Panc1 (cell line): Measurements from ENCODE around the gene BTBD9. TPM values are rescaled to one million over a fixed set of nuclear protein-coding genes. Genes with fewer than 3 reads are reported as not detected.

Experiments
- ATAC-seq: fragments of 200-7000 bp; cut with Tn5 transposase; 2 replicates; pipeline ENCODE4 v1.9.1; 2020; ENCODE audit warnings: mild to moderate bottlenecking, moderate library complexity
- BruUV-seq: library from RNA; stranded (reverse); fragments of 400-500 nt; replicated peaks from 2 replicates; lab custom pipeline; 2021; lab: Mats Ljungman, UMichigan
- CTCF ChIA-PET: fragments of 300-600 bp; sonication (Branson Sonifier 250); formaldehyde crosslinking; loops from one replicate; lab custom pipeline; 2022; ENCODE audit warnings: antibody characterized with exemption; lab: Charles Lee
- POLR2A ChIA-PET: fragments of 300-600 bp; sonication (Branson Sonifier 250); formaldehyde crosslinking; loops from one replicate; lab custom pipeline; 2022; ENCODE audit warnings: antibody characterized with exemption; lab: Charles Lee
- DNase-seq: peaks from one replicate; pipeline ENCODE4 v3.0.0-alpha.2; 2010; ENCODE audit warnings: low read depth, low spot score
- H3K27ac ChIP-seq: 2 replicates; pipeline ENCODE4 v1.5.1; 2011; ENCODE audit warnings: mild to moderate bottlenecking, low read length, inconsistent platforms
- H3K27me3 ChIP-seq: fragments of 200-500 bp; sonication (Bioruptor generic); 2 replicates; pipeline ENCODE4 v1.6.0; 2014; ENCODE audit warnings: low read length, inconsistent platforms; ENCODE audit not compliant: control insufficient read depth, insufficient read depth
- H3K36me3 ChIP-seq: fragments of 200-500 bp; sonication (Bioruptor generic); 2 replicates; pipeline ENCODE4 v1.5.1; 2014; ENCODE audit warnings: inconsistent platforms, mild to moderate bottlenecking, low read length, moderate library complexity; ENCODE audit not compliant: control insufficient read depth, insufficient read depth
- H3K4me1 ChIP-seq: 2 replicates; pipeline ENCODE4 v1.5.1; 2011; ENCODE audit warnings: inconsistent platforms, mild to moderate bottlenecking, low read length, moderate library complexity; ENCODE audit not compliant: control insufficient read depth, insufficient read depth
- H3K4me3 ChIP-seq, 2 experiments: 2 replicates each; pipeline ENCODE4 v1.5.1; 2011 to 2012; ENCODE audit warnings: low read depth in 2 of 2, low read length in 2 of 2, mild to moderate bottlenecking in 2 of 2, inconsistent platforms in 1 of 2, moderate library complexity in 1 of 2
- H3K9me3 ChIP-seq: fragments of 200-500 bp; sonication (Bioruptor generic); 2 replicates; pipeline ENCODE4 v1.5.1; 2014; ENCODE audit warnings: low read depth, mild to moderate bottlenecking, inconsistent platforms, low read length, moderate library complexity; ENCODE audit not compliant: control insufficient read depth, insufficient read depth
- POLR2AphosphoS5 ChIP-seq: IDR thresholded peaks from 2 replicates; pipeline ENCODE4 v1.6.1; 2012; ENCODE audit warnings: mild to moderate bottlenecking, low read depth, low read length, moderate library complexity
- SIN3A ChIP-seq: IDR thresholded peaks from 2 replicates; pipeline ENCODE4 v1.6.1; 2012; ENCODE audit warnings: low read depth, mild to moderate bottlenecking, low read length, moderate library complexity, borderline replicate concordance; ENCODE audit not compliant: insufficient read depth
- TCF7L2 ChIP-seq: IDR thresholded peaks from 2 replicates; pipeline ENCODE4 v1.6.1; 2011; ENCODE audit warnings: mild to moderate bottlenecking, low read depth, low read length, inconsistent platforms
- in situ Hi-C: cut with HindIII; loops from 2 replicates; pipeline ENCODE4 v1.10.0; 2016; ENCODE audit warnings: low sequenced_read_pairs, low pct_unique_long_range_greater_than_20kb
- intact Hi-C: fragments of 100-400 bp; cut with micrococcal nuclease; formaldehyde crosslinking; loops from one replicate; pipeline ENCODE4 v1.10.0; 2022; ENCODE audit not compliant: unreplicated experiment
- total RNA-seq: library from RNA; stranded (reverse); gene quantifications from one replicate; pipeline ENCODE4 v1.2.1, GENCODE V29; 2021; ENCODE audit not compliant: unreplicated experiment
- TF ChIP-seq, protein P1 (sequence below): fragments of 450-650 bp; IDR thresholded peaks from 2 replicates; pipeline ENCODE4 v1.5.1; 2017; ENCODE audit warnings: mild to moderate bottlenecking
- TF ChIP-seq, protein P2 (sequence below), 2 experiments: IDR thresholded peaks; 2 replicates each; pipeline ENCODE4 v1.6.1; 2011 to 2012; ENCODE audit warnings: low read depth in 2 of 2, control low read depth in 1 of 2, low read length in 1 of 2, mild to moderate bottlenecking in 1 of 2, moderate library complexity in 1 of 2; ENCODE audit not compliant: insufficient read depth in 1 of 2

Gene BTBD9
- total RNA-seq, 1 experiment from 2014 or later = 12.8 TPM

DNA sequence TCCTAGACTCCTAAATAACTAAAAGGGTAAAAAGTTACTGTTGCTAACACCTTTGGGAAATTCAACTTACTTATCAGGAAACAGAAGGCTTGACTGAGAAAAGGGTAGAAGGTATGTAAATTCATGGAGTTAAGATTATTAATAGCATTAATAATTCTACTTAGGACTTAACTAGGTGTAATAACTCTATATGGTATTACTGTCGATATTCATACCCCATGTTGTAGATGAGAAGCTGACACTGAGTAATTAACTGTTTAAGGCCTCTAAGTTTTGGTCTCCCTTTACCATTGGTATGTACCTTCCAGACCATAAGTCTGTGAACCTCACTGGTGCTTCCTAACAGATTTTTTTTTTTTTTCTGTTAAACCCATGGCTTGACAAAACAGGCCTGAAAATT is 47.8 kb upstream of the BTBD9 start:
- H3K4me3 ChIP-seq = no peak overlapping the region
- no peak for DNase-seq
- TF ChIP-seq SIN3A = no peak
- H3K27ac ChIP-seq = no peak overlapping the region
- ChIA-PET POLR2A (no interaction called here), CTCF (no interaction called here)
- in situ Hi-C loops = no loop called here
- H3K27me3 ChIP-seq = no peaks in the 10 kb centered on the region
- ATAC-seq = no peak
- H3K36me3 ChIP-seq = peaks cover 15% of the 10 kb centered on the region
- intact Hi-C loops = no loop called here
- no peaks in the 10 kb centered on the region for H3K4me1 ChIP-seq
- no TSS peak for BruUV-seq
- H3K9me3 ChIP-seq = no peaks in the 10 kb centered on the region

DNA sequence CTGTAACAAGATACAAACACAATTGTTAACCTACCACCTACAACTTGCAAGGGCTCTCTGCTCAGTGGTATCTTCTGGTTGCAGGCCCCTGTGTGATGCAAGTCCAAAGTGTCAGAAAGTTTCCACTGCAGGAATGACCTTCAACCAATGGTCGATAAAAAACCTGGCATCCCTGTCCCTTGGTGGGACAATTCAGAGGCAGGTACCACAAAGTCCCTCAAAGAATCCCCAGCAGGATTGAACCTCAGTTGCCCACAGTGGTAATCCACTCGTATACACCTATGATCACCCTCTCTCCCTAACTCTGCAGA is 47.3 kb upstream of the BTBD9 start:
- BruUV-seq = no TSS peak
- DNase-seq (no peak), ATAC-seq (no peak)
- POLR2A ChIA-PET = no interaction called here
- TF ChIP-seq, protein P1, sequence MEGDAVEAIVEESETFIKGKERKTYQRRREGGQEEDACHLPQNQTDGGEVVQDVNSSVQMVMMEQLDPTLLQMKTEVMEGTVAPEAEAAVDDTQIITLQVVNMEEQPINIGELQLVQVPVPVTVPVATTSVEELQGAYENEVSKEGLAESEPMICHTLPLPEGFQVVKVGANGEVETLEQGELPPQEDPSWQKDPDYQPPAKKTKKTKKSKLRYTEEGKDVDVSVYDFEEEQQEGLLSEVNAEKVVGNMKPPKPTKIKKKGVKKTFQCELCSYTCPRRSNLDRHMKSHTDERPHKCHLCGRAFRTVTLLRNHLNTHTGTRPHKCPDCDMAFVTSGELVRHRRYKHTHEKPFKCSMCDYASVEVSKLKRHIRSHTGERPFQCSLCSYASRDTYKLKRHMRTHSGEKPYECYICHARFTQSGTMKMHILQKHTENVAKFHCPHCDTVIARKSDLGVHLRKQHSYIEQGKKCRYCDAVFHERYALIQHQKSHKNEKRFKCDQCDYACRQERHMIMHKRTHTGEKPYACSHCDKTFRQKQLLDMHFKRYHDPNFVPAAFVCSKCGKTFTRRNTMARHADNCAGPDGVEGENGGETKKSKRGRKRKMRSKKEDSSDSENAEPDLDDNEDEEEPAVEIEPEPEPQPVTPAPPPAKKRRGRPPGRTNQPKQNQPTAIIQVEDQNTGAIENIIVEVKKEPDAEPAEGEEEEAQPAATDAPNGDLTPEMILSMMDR = no peak
- TF ChIP-seq POLR2AphosphoS5 (no peak), SIN3A (no peak), TCF7L2 (no peak)
- TF ChIP-seq, protein P2, sequence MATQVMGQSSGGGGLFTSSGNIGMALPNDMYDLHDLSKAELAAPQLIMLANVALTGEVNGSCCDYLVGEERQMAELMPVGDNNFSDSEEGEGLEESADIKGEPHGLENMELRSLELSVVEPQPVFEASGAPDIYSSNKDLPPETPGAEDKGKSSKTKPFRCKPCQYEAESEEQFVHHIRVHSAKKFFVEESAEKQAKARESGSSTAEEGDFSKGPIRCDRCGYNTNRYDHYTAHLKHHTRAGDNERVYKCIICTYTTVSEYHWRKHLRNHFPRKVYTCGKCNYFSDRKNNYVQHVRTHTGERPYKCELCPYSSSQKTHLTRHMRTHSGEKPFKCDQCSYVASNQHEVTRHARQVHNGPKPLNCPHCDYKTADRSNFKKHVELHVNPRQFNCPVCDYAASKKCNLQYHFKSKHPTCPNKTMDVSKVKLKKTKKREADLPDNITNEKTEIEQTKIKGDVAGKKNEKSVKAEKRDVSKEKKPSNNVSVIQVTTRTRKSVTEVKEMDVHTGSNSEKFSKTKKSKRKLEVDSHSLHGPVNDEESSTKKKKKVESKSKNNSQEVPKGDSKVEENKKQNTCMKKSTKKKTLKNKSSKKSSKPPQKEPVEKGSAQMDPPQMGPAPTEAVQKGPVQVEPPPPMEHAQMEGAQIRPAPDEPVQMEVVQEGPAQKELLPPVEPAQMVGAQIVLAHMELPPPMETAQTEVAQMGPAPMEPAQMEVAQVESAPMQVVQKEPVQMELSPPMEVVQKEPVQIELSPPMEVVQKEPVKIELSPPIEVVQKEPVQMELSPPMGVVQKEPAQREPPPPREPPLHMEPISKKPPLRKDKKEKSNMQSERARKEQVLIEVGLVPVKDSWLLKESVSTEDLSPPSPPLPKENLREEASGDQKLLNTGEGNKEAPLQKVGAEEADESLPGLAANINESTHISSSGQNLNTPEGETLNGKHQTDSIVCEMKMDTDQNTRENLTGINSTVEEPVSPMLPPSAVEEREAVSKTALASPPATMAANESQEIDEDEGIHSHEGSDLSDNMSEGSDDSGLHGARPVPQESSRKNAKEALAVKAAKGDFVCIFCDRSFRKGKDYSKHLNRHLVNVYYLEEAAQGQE (IDR thresholded peaks at IDR 0.05; ENCODE audit: insufficient read depth in 1 of 2, low read depth in 2 of 2, low read length in 1 of 2) = no peak
- in situ Hi-C loops (no loop called here), intact Hi-C loops (no loop called here)
- H3K4me1 ChIP-seq = no peaks in the 10 kb centered on the region
- H3K9me3 ChIP-seq = no peaks in the 10 kb centered on the region
- H3K36me3 ChIP-seq = peaks cover 21% of the 10 kb centered on the region
- CTCF ChIA-PET = no interaction called here
- H3K27ac ChIP-seq = no peak overlapping the region
- no peaks in the 10 kb centered on the region for H3K27me3 ChIP-seq
- no peak overlapping the region for H3K4me3 ChIP-seq

DNA sequence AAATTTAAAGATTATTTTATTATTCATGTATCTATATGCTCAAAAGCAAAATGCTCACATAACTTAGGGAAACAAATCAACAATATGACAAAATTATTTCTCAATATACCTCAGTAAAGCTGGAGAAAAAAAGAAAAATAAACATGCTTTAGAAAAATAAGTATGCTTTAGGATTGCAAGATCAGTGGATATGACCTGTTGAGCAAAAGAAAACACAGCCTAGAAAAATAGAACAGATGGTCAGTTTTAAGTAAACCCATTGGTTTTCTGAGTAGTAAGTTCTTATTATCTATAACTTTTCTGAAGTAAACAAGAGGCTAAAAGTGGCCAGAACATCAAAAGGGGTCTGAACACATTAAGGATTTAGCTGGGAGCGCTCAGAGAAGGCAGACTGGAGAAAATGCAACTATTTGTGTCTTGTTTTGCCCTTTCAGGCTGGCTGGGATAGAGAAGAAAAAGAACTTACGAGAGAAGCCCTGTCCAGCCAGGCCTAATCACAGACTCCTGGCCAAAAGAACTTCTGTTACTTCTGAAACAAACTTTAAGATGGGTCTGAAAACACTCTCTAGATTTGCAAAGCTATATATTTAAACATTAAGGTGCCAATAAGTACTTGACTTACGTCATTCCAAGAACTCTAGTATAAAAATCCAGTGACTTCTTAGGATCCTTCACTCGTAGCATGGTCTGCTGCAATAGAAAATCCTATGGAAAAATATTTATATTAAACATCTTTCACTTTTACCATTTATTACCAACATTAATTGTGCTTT is 46.7 kb upstream of the BTBD9 start:
- no peak overlapping the region for H3K4me3 ChIP-seq
- CTCF ChIA-PET = no interaction called here
- no TSS peak for BruUV-seq

More for the DNA sequence above, 46.7 kb upstream of the BTBD9 start:
- Histone ChIP-seq H3K27ac (no peak overlapping the region), H3K36me3 (peaks cover 22% of the 10 kb centered on the region), H3K4me1 (no peaks in the 10 kb centered on the region), H3K9me3 (no peaks in the 10 kb centered on the region), H3K27me3 (no peaks in the 10 kb centered on the region)
- TF ChIP-seq TCF7L2 = no peak
- TF ChIP-seq POLR2AphosphoS5 = no peak
- no peak for TF ChIP-seq SIN3A
- TF ChIP-seq, protein P1 = no peak
- TF ChIP-seq, protein P2 (IDR thresholded peaks at IDR 0.05; ENCODE audit: insufficient read depth in 1 of 2, low read depth in 2 of 2, low read length in 1 of 2) = no peak
- ATAC-seq (no peak), DNase-seq (no peak)
- in situ Hi-C loops (no loop called here), intact Hi-C loops (no loop called here)
- POLR2A ChIA-PET = no interaction called here
